ENCODE results near the gene KANK4. TPM values are rescaled to one million over a fixed set of nuclear protein-coding genes. Genes with fewer than 3 reads are reported as not detected.

KANK4 gene
- total RNA-seq, 3 donors from 2014 or later, result 0.48 to 1.6 (median 0.66) TPM

DNA sequence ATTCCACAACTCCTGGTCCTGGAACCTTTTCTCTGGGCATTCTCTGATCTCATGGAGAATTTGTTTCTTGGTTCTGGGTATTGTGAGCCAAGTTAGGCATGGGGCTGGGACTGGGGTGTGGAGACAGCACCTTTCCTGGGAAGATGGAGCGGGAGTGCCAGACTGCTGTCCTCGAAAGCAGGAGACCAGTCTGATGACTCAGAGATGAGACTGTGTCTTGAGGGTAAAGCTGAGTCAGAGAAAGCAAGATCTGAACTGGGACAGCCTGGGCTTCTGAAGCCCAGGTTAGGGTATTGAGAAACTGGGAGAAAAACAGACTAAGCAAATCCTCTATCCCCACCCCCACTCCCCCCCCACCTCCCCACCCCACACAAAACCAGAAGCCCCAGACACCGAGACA lies 2.2 kb upstream of the KANK4 start:
- Histone ChIP-seq H3K27ac (no peak overlapping the region), H3K36me3 (no peaks in the 10 kb centered on the region), H3K4me3 (no peak overlapping the region), H3K27me3 (peaks cover 0 to 16% of the 10 kb centered on the region in 2 donors), H3K9me3 (no peaks in the 10 kb centered on the region), H3K4me1 (no peaks in the 10 kb centered on the region)
- no peak for DNase-seq (ENCODE audit: low spot score in 2 of 2)
- TF ChIP-seq POLR2AphosphoS5 (IDR thresholded peaks at IDR 0.05) (no peak), POLR2A (IDR thresholded peaks at IDR 0.05) (no peak)
- TF ChIP-seq, protein P1, sequence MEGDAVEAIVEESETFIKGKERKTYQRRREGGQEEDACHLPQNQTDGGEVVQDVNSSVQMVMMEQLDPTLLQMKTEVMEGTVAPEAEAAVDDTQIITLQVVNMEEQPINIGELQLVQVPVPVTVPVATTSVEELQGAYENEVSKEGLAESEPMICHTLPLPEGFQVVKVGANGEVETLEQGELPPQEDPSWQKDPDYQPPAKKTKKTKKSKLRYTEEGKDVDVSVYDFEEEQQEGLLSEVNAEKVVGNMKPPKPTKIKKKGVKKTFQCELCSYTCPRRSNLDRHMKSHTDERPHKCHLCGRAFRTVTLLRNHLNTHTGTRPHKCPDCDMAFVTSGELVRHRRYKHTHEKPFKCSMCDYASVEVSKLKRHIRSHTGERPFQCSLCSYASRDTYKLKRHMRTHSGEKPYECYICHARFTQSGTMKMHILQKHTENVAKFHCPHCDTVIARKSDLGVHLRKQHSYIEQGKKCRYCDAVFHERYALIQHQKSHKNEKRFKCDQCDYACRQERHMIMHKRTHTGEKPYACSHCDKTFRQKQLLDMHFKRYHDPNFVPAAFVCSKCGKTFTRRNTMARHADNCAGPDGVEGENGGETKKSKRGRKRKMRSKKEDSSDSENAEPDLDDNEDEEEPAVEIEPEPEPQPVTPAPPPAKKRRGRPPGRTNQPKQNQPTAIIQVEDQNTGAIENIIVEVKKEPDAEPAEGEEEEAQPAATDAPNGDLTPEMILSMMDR (IDR thresholded peaks at IDR 0.05), result no peak
- intact Hi-C loops (cut with DNase I; ENCODE audit: low total_unique reads), result no loop called here

DNA sequence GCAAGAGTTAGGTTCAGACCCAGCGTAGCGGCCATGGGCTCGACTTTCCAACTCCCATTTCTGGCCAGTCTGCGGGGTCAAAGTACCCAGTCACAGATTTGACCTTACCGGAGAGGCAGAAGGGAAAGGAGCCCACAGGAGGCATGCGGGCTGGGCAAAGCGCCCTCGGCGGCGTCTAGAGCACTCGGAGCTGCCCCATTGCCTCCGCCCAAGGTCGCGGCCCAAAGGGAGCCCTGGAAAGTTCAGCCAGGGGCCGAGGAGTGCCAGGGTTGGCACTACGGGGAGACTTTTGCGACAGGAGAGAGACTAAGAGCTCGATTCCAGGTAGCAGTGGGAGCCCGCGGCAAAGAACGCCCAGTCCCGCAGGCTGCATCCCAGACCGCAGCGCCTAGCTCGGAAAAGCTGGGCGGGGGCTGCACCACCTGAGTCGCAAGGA lies 896 bp downstream of the KANK4 start:
- intact Hi-C loops (cut with DNase I; ENCODE audit: low total_unique reads), result loop anchor here (10.0 kb wide), 1 partner anchor 1766 kb away; no protein-coding TSS in a partner anchor
- Histone ChIP-seq H3K9me3 (no peaks in the 10 kb centered on the region), H3K4me3 (peak overlapping the region in 2 of 3 donors; percentile 61 to 67), H3K27ac (no peak overlapping the region), H3K27me3 (peaks cover 0 to 16% of the 10 kb centered on the region in 2 donors), H3K36me3 (no peaks in the 10 kb centered on the region), H3K4me1 (no peaks in the 10 kb centered on the region)
- DNase-seq (ENCODE audit: low spot score in 2 of 2), result no peak
- TF ChIP-seq, protein P1 (IDR thresholded peaks at IDR 0.05), result no peak
- TF ChIP-seq POLR2AphosphoS5 (IDR thresholded peaks at IDR 0.05), result no peak
- TF ChIP-seq POLR2A (IDR thresholded peaks at IDR 0.05), result no peak

DNA sequence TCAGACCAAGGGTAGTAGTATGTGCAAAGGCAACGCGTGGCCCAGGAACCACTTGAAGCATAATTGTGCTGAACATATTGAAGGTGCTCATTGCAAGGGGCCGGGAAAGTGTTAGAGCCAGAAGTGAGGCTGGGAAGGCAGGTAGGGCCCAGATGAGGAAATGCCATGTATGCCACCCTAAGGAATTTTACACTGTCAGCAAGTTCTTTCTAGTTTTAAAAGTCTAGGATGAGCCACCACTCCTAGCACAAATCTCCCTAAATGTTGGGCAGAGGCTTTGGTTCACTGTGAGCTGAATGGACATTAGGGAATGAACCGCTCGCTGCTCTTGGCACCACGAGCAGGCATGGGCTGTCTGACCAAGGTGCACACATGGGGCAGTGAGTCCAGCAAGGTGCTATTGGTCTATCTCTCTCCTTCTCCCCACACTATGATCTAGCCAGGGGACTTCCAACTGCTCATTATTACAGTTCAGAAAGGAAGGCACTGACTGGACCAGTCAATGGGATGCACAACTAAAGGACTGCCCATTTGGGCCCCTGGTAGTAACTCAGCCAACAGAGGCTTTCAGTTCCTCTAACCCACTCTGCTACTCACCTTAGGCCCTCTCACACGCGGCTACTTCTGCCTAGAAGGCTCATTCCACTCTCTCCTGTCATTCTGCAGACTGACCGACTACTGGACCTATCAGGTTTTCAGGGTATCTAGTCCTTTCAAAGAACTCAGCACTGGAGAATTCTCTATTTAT lies 2.0 kb downstream of the KANK4 start:
- Histone ChIP-seq H3K4me1 (no peaks in the 10 kb centered on the region), H3K36me3 (no peaks in the 10 kb centered on the region), H3K27me3 (peaks cover 0 to 16% of the 10 kb centered on the region in 2 donors), H3K27ac (no peak overlapping the region), H3K9me3 (no peaks in the 10 kb centered on the region), H3K4me3 (no peak overlapping the region)
- intact Hi-C loops (cut with DNase I; ENCODE audit: low total_unique reads), result loop anchor here (10.0 kb wide), 1 partner anchor 1768 kb away; no protein-coding TSS in a partner anchor
- no peak for DNase-seq (ENCODE audit: low spot score in 2 of 2)
- no peak for TF ChIP-seq POLR2AphosphoS5 (IDR thresholded peaks at IDR 0.05)
- TF ChIP-seq, protein P1 (IDR thresholded peaks at IDR 0.05), result no peak
- TF ChIP-seq POLR2A (IDR thresholded peaks at IDR 0.05), result no peak

DNA sequence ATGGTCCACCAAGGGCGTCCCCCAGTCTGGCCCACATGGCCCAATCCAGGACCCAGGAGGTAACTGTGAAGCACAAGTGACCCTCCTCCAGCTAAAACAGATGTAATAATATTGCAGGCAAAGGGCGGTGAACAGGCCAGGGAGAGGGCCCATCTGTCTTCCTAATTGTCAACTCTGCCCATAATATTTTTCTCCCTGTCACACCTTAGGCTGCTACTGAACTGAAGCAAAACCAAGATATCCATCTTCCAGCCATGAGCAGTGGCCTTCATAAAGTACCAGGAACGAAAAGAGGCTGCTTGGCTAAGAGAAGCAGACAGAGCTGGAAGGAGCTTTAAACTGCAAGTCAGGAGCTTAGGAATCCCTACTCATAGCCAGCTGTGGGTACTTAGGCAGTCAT lies 3.1 kb downstream of the KANK4 start:
- H3K36me3 ChIP-seq, result no peaks in the 10 kb centered on the region
- no peak for DNase-seq (ENCODE audit: low spot score in 2 of 2)
- TF ChIP-seq, protein P1 (IDR thresholded peaks at IDR 0.05), result no peak
- TF ChIP-seq POLR2A (IDR thresholded peaks at IDR 0.05) (no peak), POLR2AphosphoS5 (IDR thresholded peaks at IDR 0.05) (no peak)
- intact Hi-C loops (cut with DNase I; ENCODE audit: low total_unique reads), result loop anchor here (10.0 kb wide), 1 partner anchor 1769 kb away; no protein-coding TSS in a partner anchor
- no peak overlapping the region for H3K4me3 ChIP-seq
- H3K9me3 ChIP-seq, result no peaks in the 10 kb centered on the region
- no peak overlapping the region for H3K27ac ChIP-seq
- peaks cover 0 to 16% of the 10 kb centered on the region in 2 donors for H3K27me3 ChIP-seq
- no peaks in the 10 kb centered on the region for H3K4me1 ChIP-seq

DNA sequence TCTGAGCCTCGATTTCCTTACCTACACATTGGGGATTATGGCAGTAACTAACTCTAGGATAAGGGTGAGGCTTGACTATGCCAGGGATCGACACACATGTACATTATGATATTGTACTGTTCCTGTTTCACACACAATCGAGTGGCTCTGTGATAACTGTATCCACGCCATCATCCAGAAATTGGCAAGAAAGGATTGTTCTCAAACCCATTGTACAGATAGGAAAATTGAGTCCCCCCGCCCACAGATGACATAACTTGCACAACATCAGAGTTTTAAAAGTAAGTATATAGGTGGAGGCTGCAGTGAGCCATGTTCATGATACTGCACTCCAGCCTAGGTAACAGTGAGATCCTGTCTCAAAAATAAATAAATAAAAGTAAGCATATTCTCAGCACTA lies 3.8 kb downstream of the KANK4 start:
- Histone ChIP-seq H3K27me3 (peaks cover 0 to 16% of the 10 kb centered on the region in 2 donors), H3K9me3 (no peaks in the 10 kb centered on the region), H3K4me3 (no peak overlapping the region), H3K4me1 (no peaks in the 10 kb centered on the region), H3K27ac (no peak overlapping the region), H3K36me3 (no peaks in the 10 kb centered on the region)
- TF ChIP-seq POLR2AphosphoS5 (IDR thresholded peaks at IDR 0.05) (no peak), POLR2A (IDR thresholded peaks at IDR 0.05) (no peak)
- TF ChIP-seq, protein P1 (IDR thresholded peaks at IDR 0.05), result no peak
- intact Hi-C loops (cut with DNase I; ENCODE audit: low total_unique reads), result loop anchor here (10.0 kb wide), 1 partner anchor 1769 kb away; no protein-coding TSS in a partner anchor
- no peak for DNase-seq (ENCODE audit: low spot score in 2 of 2)
